ENCODE results near the gene KLC3. TPM values are rescaled to one million over a fixed set of nuclear protein-coding genes. Genes with fewer than 3 reads are reported as not detected.

KLC3 gene
- total RNA-seq, 1 donor from 2014 or later: 0.52 TPM

GRCh38 chr19:45382426-45382825 is 41.9 kb downstream of the KLC3 start:
- H3K9me3 ChIP-seq (ENCODE audit: control insufficient read depth in 3 of 3, low read length in 3 of 3): no peaks in the 10 kb centered on the region
- H3K4me3 ChIP-seq (ENCODE audit: low read length in 3 of 3): no peak overlapping the region
- H3K27me3 ChIP-seq (ENCODE audit: control insufficient read depth in 3 of 3, insufficient read depth in 3 of 3, low read length in 3 of 3): peaks cover 17 to 21% (median 18%) of the 10 kb centered on the region in 3 donors
- H3K27ac ChIP-seq (ENCODE audit: low read depth, low read length): no peak overlapping the region
- peaks cover 3 to 6% (median 6%) of the 10 kb centered on the region in 3 donors for H3K4me1 ChIP-seq (ENCODE audit: control insufficient read depth in 3 of 3, insufficient read depth in 3 of 3, low read length in 3 of 3)
- no peak overlapping the region for H3K9ac ChIP-seq (ENCODE audit: low read depth in 1 of 3, low read length in 3 of 3)
- no peaks in the 10 kb centered on the region for H3K36me3 ChIP-seq (ENCODE audit: control insufficient read depth in 3 of 3, insufficient read depth in 3 of 3, low read length in 3 of 3)

- no peak overlapping the region for H3K9ac ChIP-seq (ENCODE audit: low read depth in 1 of 3, low read length in 3 of 3)
- no peak overlapping the region for H3K27ac ChIP-seq (ENCODE audit: low read depth, low read length)
- peaks cover 17 to 21% (median 18%) of the 10 kb centered on the region in 3 donors for H3K27me3 ChIP-seq (ENCODE audit: control insufficient read depth in 3 of 3, insufficient read depth in 3 of 3, low read length in 3 of 3)
Observed at GRCh38 chr19:45385392-45386221, 45.1 kb downstream of the KLC3 start.

GRCh38 chr19:45391346-45391745 is 50.8 kb downstream of the KLC3 start:
- Histone ChIP-seq H3K27ac (ENCODE audit: low read depth, low read length) (no peak overlapping the region), H3K9ac (ENCODE audit: low read depth in 1 of 3, low read length in 3 of 3) (no peak overlapping the region), H3K4me3 (ENCODE audit: low read length in 3 of 3) (no peak overlapping the region), H3K36me3 (ENCODE audit: control insufficient read depth in 3 of 3, insufficient read depth in 3 of 3, low read length in 3 of 3) (no peaks in the 10 kb centered on the region), H3K27me3 (ENCODE audit: control insufficient read depth in 3 of 3, insufficient read depth in 3 of 3, low read length in 3 of 3) (peaks cover under 1 to 5% (median 1%) of the 10 kb centered on the region in 3 donors), H3K4me1 (ENCODE audit: control insufficient read depth in 3 of 3, insufficient read depth in 3 of 3, low read length in 3 of 3) (no peaks in the 10 kb centered on the region), H3K9me3 (ENCODE audit: control insufficient read depth in 3 of 3, low read length in 3 of 3) (no peaks in the 10 kb centered on the region)

More at GRCh38 chr19:45385392-45386221, 45.1 kb downstream of the KLC3 start:
- Histone ChIP-seq H3K4me3 (ENCODE audit: low read length in 3 of 3) (no peak overlapping the region), H3K9me3 (ENCODE audit: control insufficient read depth in 3 of 3, low read length in 3 of 3) (no peaks in the 10 kb centered on the region), H3K36me3 (ENCODE audit: control insufficient read depth in 3 of 3, insufficient read depth in 3 of 3, low read length in 3 of 3) (no peaks in the 10 kb centered on the region), H3K4me1 (ENCODE audit: control insufficient read depth in 3 of 3, insufficient read depth in 3 of 3, low read length in 3 of 3) (peaks cover 3 to 6% (median 6%) of the 10 kb centered on the region in 3 donors)

- H3K9ac ChIP-seq (ENCODE audit: low read depth in 1 of 3, low read length in 3 of 3): no peak overlapping the region
- H3K27me3 ChIP-seq (ENCODE audit: control insufficient read depth in 3 of 3, insufficient read depth in 3 of 3, low read length in 3 of 3): peaks cover 0 to 3% (median 0%) of the 10 kb centered on the region in 3 donors
- no peaks in the 10 kb centered on the region for H3K4me1 ChIP-seq (ENCODE audit: control insufficient read depth in 3 of 3, insufficient read depth in 3 of 3, low read length in 3 of 3)
- no peak overlapping the region for H3K27ac ChIP-seq (ENCODE audit: low read depth, low read length)
- no peaks in the 10 kb centered on the region for H3K36me3 ChIP-seq (ENCODE audit: control insufficient read depth in 3 of 3, insufficient read depth in 3 of 3, low read length in 3 of 3)
- no peak overlapping the region for H3K4me3 ChIP-seq (ENCODE audit: low read length in 3 of 3)
- no peaks in the 10 kb centered on the region for H3K9me3 ChIP-seq (ENCODE audit: control insufficient read depth in 3 of 3, low read length in 3 of 3)
Observed at GRCh38 chr19:45391871-45392665, 51.5 kb downstream of the KLC3 start.

- H3K27me3 ChIP-seq (ENCODE audit: control insufficient read depth in 3 of 3, insufficient read depth in 3 of 3, low read length in 3 of 3): peaks cover 0 to 7% (median 0%) of the 10 kb centered on the region in 3 donors
- no peaks in the 10 kb centered on the region for H3K36me3 ChIP-seq (ENCODE audit: control insufficient read depth in 3 of 3, insufficient read depth in 3 of 3, low read length in 3 of 3)
Observed at GRCh38 chr19:45395821-45396617, 55.5 kb downstream of the KLC3 start.

GRCh38 chr19:45400192-45400591 is 59.6 kb downstream of the KLC3 start:
- H3K27ac ChIP-seq (ENCODE audit: low read depth, low read length): no peak overlapping the region
- no peak overlapping the region for H3K9ac ChIP-seq (ENCODE audit: low read depth in 1 of 3, low read length in 3 of 3)
- no peaks in the 10 kb centered on the region for H3K36me3 ChIP-seq (ENCODE audit: control insufficient read depth in 3 of 3, insufficient read depth in 3 of 3, low read length in 3 of 3)
- peaks cover 0 to 24% (median 12%) of the 10 kb centered on the region in 3 donors for H3K27me3 ChIP-seq (ENCODE audit: control insufficient read depth in 3 of 3, insufficient read depth in 3 of 3, low read length in 3 of 3)
- no peak overlapping the region for H3K4me3 ChIP-seq (ENCODE audit: low read length in 3 of 3)
- peaks cover 20 to 25% (median 21%) of the 10 kb centered on the region in 3 donors for H3K4me1 ChIP-seq (ENCODE audit: control insufficient read depth in 3 of 3, insufficient read depth in 3 of 3, low read length in 3 of 3)
- no peaks in the 10 kb centered on the region for H3K9me3 ChIP-seq (ENCODE audit: control insufficient read depth in 3 of 3, low read length in 3 of 3)

More at GRCh38 chr19:45395821-45396617, 55.5 kb downstream of the KLC3 start:
- Histone ChIP-seq H3K27ac (ENCODE audit: low read depth, low read length) (no peak overlapping the region), H3K4me1 (ENCODE audit: control insufficient read depth in 3 of 3, insufficient read depth in 3 of 3, low read length in 3 of 3) (peaks cover 0 to 7% (median 3%) of the 10 kb centered on the region in 3 donors), H3K4me3 (ENCODE audit: low read length in 3 of 3) (no peak overlapping the region), H3K9me3 (ENCODE audit: control insufficient read depth in 3 of 3, low read length in 3 of 3) (no peaks in the 10 kb centered on the region), H3K9ac (ENCODE audit: low read depth in 1 of 3, low read length in 3 of 3) (no peak overlapping the region)

Other genes starting within 250 kb of the KLC3 start
- gene PPP1R37, start 247.6 kb upstream of the KLC3 start, total RNA-seq: 16.2 TPM
- gene NKPD1, start 179.8 kb upstream of the KLC3 start, total RNA-seq: not detected
- gene TRAPPC6A, start 162.5 kb upstream of the KLC3 start, total RNA-seq: 15.1 TPM
- gene BLOC1S3, start 162.0 kb upstream of the KLC3 start, total RNA-seq: 4.2 TPM
- gene EXOC3L2, start 95.3 kb upstream of the KLC3 start, total RNA-seq: 2.1 TPM
- gene MARK4, start 89.5 kb upstream of the KLC3 start, total RNA-seq: 15.7 TPM
- 3,746 TPM for gene CKM, start 17.9 kb upstream of the KLC3 start, total RNA-seq
- gene ERCC2, start 29.8 kb downstream of the KLC3 start, total RNA-seq: 7.3 TPM
- gene PPP1R13L, start 64.3 kb downstream of the KLC3 start, total RNA-seq: not detected
- gene POLR1G, start 65.9 kb downstream of the KLC3 start, total RNA-seq: 7.3 TPM
- gene ERCC1, start 83.2 kb downstream of the KLC3 start, total RNA-seq: 56.9 TPM
- gene FOSB, start 127.2 kb downstream of the KLC3 start, total RNA-seq: 42.8 TPM
- 45.4 TPM for gene RTN2, start 156.3 kb downstream of the KLC3 start, total RNA-seq
- 0.52 TPM for gene PPM1N, start 157.7 kb downstream of the KLC3 start, total RNA-seq
- gene VASP, start 166.7 kb downstream of the KLC3 start, total RNA-seq: 32.4 TPM
- gene OPA3, start 244.1 kb downstream of the KLC3 start, total RNA-seq: 3.7 TPM

Measured in skeletal muscle tissue (tissue), 4 donors.